Renal cortex interstitium (tissue), 3 donors: ENCODE data around the gene RTP4. TPM values are rescaled to one million over a fixed set of nuclear protein-coding genes. Genes with fewer than 3 reads are reported as not detected.

Source experiments
- polyA plus RNA-seq, 3 donors: library from polyadenylated mRNA; unstranded; fragments of 120-200 nt; gene quantifications; one replicate each; pipeline ENCODE4 v1.2.1, GENCODE V29; 2013; ENCODE audit not compliant: insufficient read length in 3 of 3

Gene RTP4
- polyA plus RNA-seq, 3 donors: 0.65 to 0.68 (median 0.67) TPM

Other genes with a start within 250 kb of the RTP4 start
- gene RPL39L, start 228.9 kb upstream of the RTP4 start, polyA plus RNA-seq: 10 to 100 TPM; 15.7 to 19.5 (median 17.8) TPM
- gene RTP1, start 170.9 kb upstream of the RTP4 start, polyA plus RNA-seq: not detected
- gene MASP1, start 76.6 kb upstream of the RTP4 start, polyA plus RNA-seq: 10 to 100 TPM in 1 of 3 donors, 1 to 10 TPM in 2; 9.7 to 10.4 (median 9.9) TPM